Upper lobe of left lung (tissue), 4 donors: ENCODE results near the gene LHFPL3.

Source experiments
- EP300 ChIP-seq, 4 donors: sonication (generic); formaldehyde crosslinking; IDR thresholded peaks; one replicate each; pipeline ENCODE4 v1.5.1; 2017; ENCODE audit warnings: antibody characterized with exemption in 4 of 4, control low read depth in 2 of 4
- POLR2A ChIP-seq, 4 donors: fragments of 450-650 bp; IDR thresholded peaks; one replicate each; pipeline ENCODE4 v1.5.1; 2016 to 2017; ENCODE audit warnings: antibody characterized with exemption in 4 of 4, mild to moderate bottlenecking in 2 of 4
- POLR2AphosphoS5 ChIP-seq, 2 donors: sonication (generic); formaldehyde crosslinking; IDR thresholded peaks; one replicate each; pipeline ENCODE4 v1.5.1; 2017; ENCODE audit warnings: antibody characterized with exemption in 2 of 2
- TF ChIP-seq, protein P1 (sequence below), 6 experiments: fragments of 450-650 bp in 4 of 6; fragments of 200-600 bp in 2 of 6; sonication (generic) in 2 of 6; IDR thresholded peaks; one replicate each; pipeline ENCODE4 v1.5.1; 2016 to 2019; ENCODE audit warnings: antibody characterized with exemption in 6 of 6

DNA sequence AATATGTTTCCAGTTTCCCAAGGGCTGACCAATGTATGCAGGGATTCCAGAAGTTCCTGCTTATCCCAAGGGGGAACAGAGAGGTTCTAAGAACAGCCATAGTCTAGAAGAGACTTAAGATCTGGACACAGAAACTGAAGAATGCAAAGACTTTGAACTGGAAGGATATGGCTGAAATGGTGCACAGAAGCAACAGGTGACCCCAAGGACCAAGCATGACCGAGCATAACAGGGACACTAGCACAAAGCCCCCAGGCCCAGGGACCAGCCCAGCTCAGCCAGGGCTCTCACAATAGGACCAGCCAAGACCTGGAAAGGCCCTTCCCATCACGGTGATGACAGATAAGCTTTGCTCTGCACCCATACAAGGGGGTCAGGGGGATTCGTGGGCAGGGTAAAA lies 472.6 kb downstream of the LHFPL3 start:
- TF ChIP-seq, protein P1, sequence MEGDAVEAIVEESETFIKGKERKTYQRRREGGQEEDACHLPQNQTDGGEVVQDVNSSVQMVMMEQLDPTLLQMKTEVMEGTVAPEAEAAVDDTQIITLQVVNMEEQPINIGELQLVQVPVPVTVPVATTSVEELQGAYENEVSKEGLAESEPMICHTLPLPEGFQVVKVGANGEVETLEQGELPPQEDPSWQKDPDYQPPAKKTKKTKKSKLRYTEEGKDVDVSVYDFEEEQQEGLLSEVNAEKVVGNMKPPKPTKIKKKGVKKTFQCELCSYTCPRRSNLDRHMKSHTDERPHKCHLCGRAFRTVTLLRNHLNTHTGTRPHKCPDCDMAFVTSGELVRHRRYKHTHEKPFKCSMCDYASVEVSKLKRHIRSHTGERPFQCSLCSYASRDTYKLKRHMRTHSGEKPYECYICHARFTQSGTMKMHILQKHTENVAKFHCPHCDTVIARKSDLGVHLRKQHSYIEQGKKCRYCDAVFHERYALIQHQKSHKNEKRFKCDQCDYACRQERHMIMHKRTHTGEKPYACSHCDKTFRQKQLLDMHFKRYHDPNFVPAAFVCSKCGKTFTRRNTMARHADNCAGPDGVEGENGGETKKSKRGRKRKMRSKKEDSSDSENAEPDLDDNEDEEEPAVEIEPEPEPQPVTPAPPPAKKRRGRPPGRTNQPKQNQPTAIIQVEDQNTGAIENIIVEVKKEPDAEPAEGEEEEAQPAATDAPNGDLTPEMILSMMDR (IDR thresholded peaks at IDR 0.05), result no peak
- no peak for TF ChIP-seq POLR2AphosphoS5 (IDR thresholded peaks at IDR 0.05)
- TF ChIP-seq POLR2A (IDR thresholded peaks at IDR 0.05), result no peak
- TF ChIP-seq EP300 (IDR thresholded peaks at IDR 0.05), result no peak
